ENCODE data around the gene ANKRD55. TPM values are rescaled to one million over a fixed set of nuclear protein-coding genes. Genes with fewer than 3 reads are reported as not detected.

The ANKRD55 gene
- total and polyA plus RNA-seq, 2 donors (not counting 3 experiments of a cell fraction or from before 2014, with no cell fraction given) = 1.4 to 2.1 TPM

GRCh38 chr5:56090793-56091460 lies 142.2 kb downstream of the ANKRD55 start:
- BruUV-seq (replicated peaks) = no TSS peak
- H3K27me3 ChIP-seq (ENCODE audit: control insufficient read depth in 2 of 2, insufficient read depth in 2 of 2, low read length in 2 of 2) = no peaks in the 10 kb centered on the region
- H3K9me1 ChIP-seq (replicated peaks; ENCODE audit: control insufficient read depth, extremely low read depth, insufficient read depth, low read length) = no peaks in the 10 kb centered on the region
- no peaks in the 10 kb centered on the region for H3K9me3 ChIP-seq (replicated peaks; ENCODE audit: control insufficient read depth, insufficient read depth, low read length)
- no peak for FAIRE-seq
- ChIA-PET POLR2A (interaction anchor here (0.7 kb wide), 2 partner anchors 70 to 796 kb away, joined by 3 to 6 read pairs; no protein-coding TSS in a partner anchor), CTCF (no interaction called here)
- H3K79me2 ChIP-seq (ENCODE audit: control insufficient read depth, insufficient read depth, low read length) = no peaks in the 10 kb centered on the region
- no peaks in the 10 kb centered on the region for H3K36me3 ChIP-seq (ENCODE audit: control insufficient read depth in 2 of 2, extremely low read depth in 1 of 2, insufficient read depth in 2 of 2, low read length in 2 of 2)
- H4K20me1 ChIP-seq (replicated peaks; ENCODE audit: control insufficient read depth, extremely low read depth, insufficient read depth, low read length) = no peaks in the 10 kb centered on the region
- DNase-seq (ENCODE audit: low read depth, low spot score) = no peak
- no peaks in the 10 kb centered on the region for H3K4me1 ChIP-seq (ENCODE audit: control insufficient read depth, extremely low read depth, insufficient read depth, low read length)
- no peak overlapping the region for H3K4me2 ChIP-seq (ENCODE audit: insufficient read depth, low read length)
- no peak for TF ChIP-seq MAX (IDR thresholded peaks at IDR 0.05; ENCODE audit: insufficient read depth, insufficient read length)
- no peak for TF ChIP-seq JUN (IDR thresholded peaks at IDR 0.05; ENCODE audit: borderline replicate concordance, insufficient read depth, insufficient read length, low read depth)
- no peak for TF ChIP-seq MYC (IDR thresholded peaks at IDR 0.05; ENCODE audit: low read depth, low read length)
- TF ChIP-seq CTCF (IDR thresholded peaks at IDR 0.05; ENCODE audit: extremely low read depth in 1 of 2, insufficient read depth in 1 of 2, low read depth in 1 of 2, low read length in 2 of 2) = no peak
- TF ChIP-seq FOS (IDR thresholded peaks at IDR 0.05; ENCODE audit: borderline replicate concordance, insufficient read depth, low read length) = no peak
- no peak for TF ChIP-seq GATA2 (IDR thresholded peaks at IDR 0.05; ENCODE audit: insufficient read depth, insufficient read length, low read depth, low read length)
- TF ChIP-seq POLR2A (IDR thresholded peaks at IDR 0.05; ENCODE audit: low read depth, low read length) = no peak
- no peak for TF ChIP-seq POLR2AphosphoS5 (IDR thresholded peaks at IDR 0.05; ENCODE audit: insufficient read depth, low read depth, low read length)
- no peak for TF ChIP-seq EZH2 (IDR thresholded peaks at IDR 0.05; ENCODE audit: borderline replicate concordance, low read depth, low read length, severe bottlenecking)
- H2AFZ ChIP-seq (ENCODE audit: low read depth, low read length) = no peak overlapping the region
- no peak overlapping the region for H3K9ac ChIP-seq (replicated peaks; ENCODE audit: extremely low read depth, insufficient read depth, low read length)
- dilution Hi-C loops (cut with MboI; ENCODE audit: extremely low pct_ligation_motif_present, low sequenced_read_pairs) (no loop called here), intact Hi-C loops (cut with micrococcal nuclease) (no loop called here)
- no peak overlapping the region for H3K27ac ChIP-seq (ENCODE audit: insufficient read depth, low read depth, low read length)
- H3K4me3 ChIP-seq (replicated peaks in 1 of 3; ENCODE audit: insufficient read depth in 1 of 3, low read depth in 1 of 3, low read length in 3 of 3) = no peak overlapping the region

Data from endothelial cell of umbilical vein (primary cell).